Mucosa of descending colon (tissue), 3 donors: ENCODE results near the gene OMA1. TPM values are rescaled to one million over a fixed set of nuclear protein-coding genes. Genes with fewer than 3 reads are reported as not detected.
"Not testable (repeated sequence)": the region's sequence is repeated elsewhere in the genome, so short reads cannot be mapped to it uniquely, and the experiment has no call there.

Experiments used
- ATAC-seq: fragments of 200-7000 bp; cut with Tn5 transposase; one replicate; pipeline ENCODE4 v1.9.1; 2020; ENCODE audit warnings: mild to moderate bottlenecking, moderate library complexity
- DNase-seq, 3 donors: peaks; one replicate each; pipeline ENCODE4 v3.0.0-alpha.2; 2020
- H3K36me3 ChIP-seq: fragments of 200-600 bp; one replicate; pipeline ENCODE4 v1.8.0; 2021; ENCODE audit warnings: low read depth, mild to moderate bottlenecking
- H3K4me1 ChIP-seq: fragments of 200-600 bp; one replicate; pipeline ENCODE4 v1.8.0; 2021; ENCODE audit warnings: low read depth, mild to moderate bottlenecking
- H3K4me3 ChIP-seq: fragments of 200-600 bp; one replicate; pipeline ENCODE4 v1.8.0; 2021; ENCODE audit warnings: mild to moderate bottlenecking
- H3K9me3 ChIP-seq: fragments of 200-600 bp; one replicate; pipeline ENCODE4 v1.8.0; 2021; ENCODE audit warnings: mild to moderate bottlenecking
- intact Hi-C, 2 donors: fragments of 100-400 bp; cut with DNase I in 1 of 2; cut with micrococcal nuclease in 1 of 2; formaldehyde crosslinking; loops; one replicate each; pipeline versions ENCODE4 v1.11.0 to v1.11.1; 2022; cut with DNase I, micrococcal nuclease
- total RNA-seq, 3 donors: library from RNA; stranded (reverse); fragmentation: NEBNext Ultra II Directional in 2 of 3; extraction: Animal tissue kit (Norgen Biotek cat#: 25700) in 2 of 3; gene quantifications; one replicate each; pipeline versions ENCODE4 v1.2.1 to v1.2.4, GENCODE V29; 2021 to 2023
- TF ChIP-seq, protein P1 (sequence below): fragments of 200-600 bp; IDR thresholded peaks from one replicate; pipeline ENCODE4 v1.8.0; 2022; ENCODE audit warnings: antibody characterized with exemption, mild to moderate bottlenecking
- donor health status: DM: no; HTN: no; CAD: no; lungs with moderate emphysema.
- donor health status: DM: no; HTN: no; CAD: no.
- donor health status: DM: no; HTN: yes; CAD: no.

OMA1 gene
- total RNA-seq, 3 donors from 2014 or later: 20.4 to 42.4 (median 32.4) TPM

GRCh38 chr1:58497499-58497898 lies 49.0 kb downstream of the OMA1 start:
- DNase-seq (no peak), ATAC-seq (no peak)
- no peak overlapping the region for H3K4me3 ChIP-seq
- no peaks in the 10 kb centered on the region for H3K36me3 ChIP-seq
- H3K9me3 ChIP-seq: no peaks in the 10 kb centered on the region
- intact Hi-C loops: no loop called here
- TF ChIP-seq, protein P1, sequence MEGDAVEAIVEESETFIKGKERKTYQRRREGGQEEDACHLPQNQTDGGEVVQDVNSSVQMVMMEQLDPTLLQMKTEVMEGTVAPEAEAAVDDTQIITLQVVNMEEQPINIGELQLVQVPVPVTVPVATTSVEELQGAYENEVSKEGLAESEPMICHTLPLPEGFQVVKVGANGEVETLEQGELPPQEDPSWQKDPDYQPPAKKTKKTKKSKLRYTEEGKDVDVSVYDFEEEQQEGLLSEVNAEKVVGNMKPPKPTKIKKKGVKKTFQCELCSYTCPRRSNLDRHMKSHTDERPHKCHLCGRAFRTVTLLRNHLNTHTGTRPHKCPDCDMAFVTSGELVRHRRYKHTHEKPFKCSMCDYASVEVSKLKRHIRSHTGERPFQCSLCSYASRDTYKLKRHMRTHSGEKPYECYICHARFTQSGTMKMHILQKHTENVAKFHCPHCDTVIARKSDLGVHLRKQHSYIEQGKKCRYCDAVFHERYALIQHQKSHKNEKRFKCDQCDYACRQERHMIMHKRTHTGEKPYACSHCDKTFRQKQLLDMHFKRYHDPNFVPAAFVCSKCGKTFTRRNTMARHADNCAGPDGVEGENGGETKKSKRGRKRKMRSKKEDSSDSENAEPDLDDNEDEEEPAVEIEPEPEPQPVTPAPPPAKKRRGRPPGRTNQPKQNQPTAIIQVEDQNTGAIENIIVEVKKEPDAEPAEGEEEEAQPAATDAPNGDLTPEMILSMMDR: no peak
- H3K4me1 ChIP-seq: no peaks in the 10 kb centered on the region

DNA sequence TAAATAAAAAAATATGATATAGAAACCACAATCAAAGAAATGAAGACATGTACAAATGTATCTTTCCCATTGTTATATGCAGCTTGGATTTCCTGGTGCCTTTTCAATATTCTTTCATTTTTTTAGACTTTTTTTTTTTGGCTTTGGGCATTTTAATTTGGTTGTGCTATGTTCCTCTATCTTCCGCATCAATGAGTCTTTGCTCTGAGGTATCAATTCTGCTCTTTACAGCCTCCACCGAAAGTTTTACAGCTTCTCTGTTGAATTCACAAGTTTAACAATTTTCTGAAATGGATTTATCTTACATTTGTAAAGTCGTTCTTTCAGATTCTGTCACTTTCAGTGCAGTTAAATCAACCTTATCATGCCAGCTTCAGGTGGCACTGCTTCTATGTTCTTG lies 50.5 kb downstream of the OMA1 start:
- Histone ChIP-seq H3K4me1 (no peaks in the 10 kb centered on the region), H3K9me3 (no peaks in the 10 kb centered on the region), H3K36me3 (no peaks in the 10 kb centered on the region), H3K4me3 (no peak overlapping the region)
- TF ChIP-seq, protein P1: no peak
- intact Hi-C loops: no loop called here
- no peak for DNase-seq
- no peak for ATAC-seq

GRCh38 chr1:58488914-58489313 lies 57.6 kb downstream of the OMA1 start:
- H3K4me1 ChIP-seq, H3K9me3 ChIP-seq, intact Hi-C loops, ATAC-seq, H3K4me3 ChIP-seq, DNase-seq, H3K36me3 ChIP-seq: not testable (repeated sequence)

- TF ChIP-seq, protein P1: no peak
- ATAC-seq: no peak
- no peaks in the 10 kb centered on the region for H3K9me3 ChIP-seq
- DNase-seq: no peak
- H3K4me3 ChIP-seq: no peak overlapping the region
- H3K4me1 ChIP-seq: no peaks in the 10 kb centered on the region
- H3K36me3 ChIP-seq: no peaks in the 10 kb centered on the region
- intact Hi-C loops: no loop called here
These were observed 59.5 kb downstream of the OMA1 start for GRCh38 chr1:58487002-58487401.

- intact Hi-C loops: no loop called here
- TF ChIP-seq, protein P1: no peak
- Histone ChIP-seq H3K4me1 (no peaks in the 10 kb centered on the region), H3K4me3 (no peak overlapping the region), H3K9me3 (no peaks in the 10 kb centered on the region), H3K36me3 (no peaks in the 10 kb centered on the region)
- no peak for DNase-seq
- no peak for ATAC-seq
These were observed 64.6 kb downstream of the OMA1 start for GRCh38 chr1:58481962-58482361.

DNA sequence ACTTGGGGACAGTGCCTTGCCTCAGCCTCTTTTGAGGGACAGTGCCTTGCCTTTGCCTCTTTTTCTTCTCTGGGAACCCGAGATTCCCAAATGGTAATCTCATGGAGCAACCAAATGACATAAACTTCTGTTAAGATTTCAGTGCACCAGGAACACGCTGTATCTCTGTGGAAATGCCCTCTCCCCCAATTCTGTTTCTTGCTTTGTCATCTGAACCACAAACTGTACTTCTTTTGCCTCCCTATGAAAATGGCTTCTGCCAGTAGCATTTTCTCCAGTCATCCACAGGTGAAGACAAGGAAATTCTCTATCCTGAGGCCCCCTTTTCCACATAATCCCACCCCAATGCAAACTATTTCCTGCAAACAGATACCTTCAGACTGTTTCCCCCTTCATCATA lies 66.3 kb downstream of the OMA1 start:
- no peak for ATAC-seq
- intact Hi-C loops: no loop called here
- H3K36me3 ChIP-seq: no peaks in the 10 kb centered on the region
- TF ChIP-seq, protein P1: no peak
- no peak for DNase-seq
- no peak overlapping the region for H3K4me3 ChIP-seq
- no peaks in the 10 kb centered on the region for H3K4me1 ChIP-seq
- H3K9me3 ChIP-seq: no peaks in the 10 kb centered on the region
